NCI-H1105 treated with DMSO at 0.1 percent for 48 hours (cell line): Measurements from ENCODE around the gene GTF2A1.
"Not testable (repeated sequence)": the region's sequence is repeated elsewhere in the genome, so short reads cannot be mapped to it uniquely, and the experiment has no call there.

Experiments used
- DNase-seq: peaks from one replicate; lab custom pipeline; 2025; lab: John Stamatoyannopoulos, UW

Gene GTF2A1

GRCh38 chr14:81220830-81221578 lies at the start of gene GTF2A1:
GTF2A1 (minus strand) TSS chr14:81220959; CDS start chr14:81220518, 441 bp downstream.
- peak; percentile 97 for DNase-seq

DNA sequence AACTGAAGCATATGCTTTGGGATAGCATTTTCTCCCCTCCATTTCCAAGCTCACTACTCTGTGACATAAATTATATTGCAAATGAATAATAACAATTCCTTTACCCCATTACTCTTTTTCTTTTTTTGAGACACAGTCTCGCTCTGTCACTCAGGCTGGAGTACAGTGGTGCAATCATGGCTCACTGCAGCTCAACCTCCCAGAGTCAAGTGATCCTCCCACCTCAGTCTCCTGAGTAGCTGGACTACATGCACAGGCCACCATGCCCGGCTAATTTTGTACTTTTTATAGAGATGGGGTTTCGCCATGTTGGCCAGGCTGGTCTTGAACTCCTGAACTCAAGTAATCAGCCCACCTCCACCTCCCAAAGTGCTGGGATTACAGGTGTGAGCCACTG lies 49.2 kb upstream of the GTF2A1 start:
- no peak for DNase-seq

DNA sequence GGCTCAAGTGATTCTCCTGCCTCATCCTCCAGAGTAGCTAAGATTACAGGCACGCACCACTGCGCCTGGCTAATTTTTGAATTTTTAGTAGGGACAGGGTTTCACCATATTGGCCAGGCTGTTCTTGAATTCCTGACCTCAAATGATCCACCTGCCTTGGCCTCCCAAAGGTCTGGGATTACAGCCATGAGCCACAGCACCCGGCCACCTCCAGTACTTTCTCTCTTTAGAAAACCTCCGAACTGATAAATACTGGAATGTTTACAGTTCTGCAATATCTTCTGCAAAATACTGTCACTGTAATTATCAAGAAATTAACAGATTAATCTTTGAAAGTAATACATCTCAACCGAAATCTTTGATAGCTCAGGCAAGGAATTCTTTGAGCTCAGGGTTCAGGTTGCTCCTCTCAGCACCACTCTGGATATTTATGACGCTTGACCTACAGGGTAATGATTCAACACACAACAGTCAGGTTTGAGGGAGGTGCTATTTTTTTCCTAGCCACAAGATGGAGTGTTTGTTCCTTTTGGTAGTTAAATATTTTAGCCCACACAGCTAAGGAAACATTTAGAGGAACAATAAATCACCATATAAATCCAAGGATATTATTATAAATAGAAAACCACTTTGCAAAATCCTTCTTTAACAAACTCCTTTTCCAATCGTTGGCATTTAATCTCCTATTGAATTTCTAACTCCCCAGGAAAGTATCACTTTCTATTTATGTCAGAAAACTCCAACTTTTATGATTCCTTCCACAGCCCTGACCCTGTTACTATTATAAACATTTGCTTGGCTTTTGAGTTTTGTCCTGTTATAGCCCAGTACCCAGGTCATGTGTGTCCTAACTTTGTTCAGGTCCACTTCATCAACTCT lies 48.6 kb upstream of the GTF2A1 start:
- DNase-seq: peak; percentile 83

DNA sequence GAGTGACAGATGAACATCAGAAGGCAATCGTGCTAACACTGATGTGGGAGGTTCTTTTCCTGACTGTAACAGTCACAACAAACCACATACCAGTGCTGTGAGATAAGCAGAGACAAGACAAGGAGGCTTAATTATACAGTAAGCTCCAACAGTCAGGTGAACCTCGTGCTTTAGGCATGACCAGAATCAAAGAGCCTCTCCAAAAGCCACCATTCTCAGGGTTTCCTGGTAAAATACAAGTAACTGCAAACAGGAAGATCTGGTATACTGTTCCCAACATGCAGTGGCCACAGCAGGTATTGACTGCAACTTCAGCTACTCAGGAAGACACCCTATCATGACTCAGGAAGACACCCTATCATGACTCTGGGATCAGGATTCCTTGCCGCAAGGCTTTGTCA lies 47.3 kb upstream of the GTF2A1 start:
- no peak for DNase-seq

- DNase-seq: no peak
Measured at GRCh38 chr14:81265636-81266169, 44.9 kb upstream of the GTF2A1 start.

DNA sequence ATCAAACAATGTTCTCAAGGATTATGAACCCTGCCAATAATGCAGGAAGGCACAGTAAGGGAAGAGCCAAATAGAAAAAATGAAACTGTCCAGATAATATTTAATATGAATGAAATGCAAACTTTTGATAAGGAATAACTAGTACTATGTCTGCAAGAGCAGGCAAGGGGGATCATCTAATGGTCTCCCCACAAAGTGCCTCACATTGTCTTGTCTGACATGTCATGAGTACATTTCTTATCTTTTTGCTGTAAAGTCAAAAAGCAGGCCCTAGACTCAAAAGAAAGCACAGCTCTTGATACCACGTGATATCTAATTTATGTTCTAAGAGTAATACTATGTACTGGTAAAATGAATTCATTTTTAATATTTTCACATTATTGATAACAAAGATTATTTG lies 43.9 kb upstream of the GTF2A1 start:
- no peak for DNase-seq

DNA sequence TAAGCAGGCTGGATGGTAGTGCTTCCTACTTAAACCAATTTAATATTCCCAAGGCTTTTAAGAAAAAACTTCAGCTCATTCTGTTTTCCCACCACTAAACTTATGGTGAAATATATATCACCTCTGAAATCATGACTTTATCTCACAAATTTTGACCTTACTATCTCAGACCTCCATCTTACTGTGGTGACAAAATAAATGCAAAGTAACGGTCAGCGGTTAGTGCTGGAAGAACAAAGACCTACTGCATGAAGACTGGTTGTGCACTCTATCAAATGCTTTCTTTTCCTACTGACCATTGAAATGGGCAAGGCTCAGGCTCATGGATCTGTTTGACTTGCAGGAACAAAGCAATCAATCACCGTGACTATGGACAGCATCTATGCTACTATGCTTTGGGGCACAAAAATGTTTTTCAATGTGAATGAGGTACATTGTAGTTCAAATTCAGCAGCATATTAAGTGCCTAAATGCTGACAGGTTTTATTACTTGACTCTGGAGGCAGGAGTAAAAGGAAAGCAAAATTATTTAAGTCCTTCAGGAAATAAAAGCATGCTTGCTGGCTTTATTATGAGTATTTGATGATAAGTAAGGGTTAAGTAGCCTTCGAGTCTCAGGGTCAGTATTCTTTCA lies 43.1 kb upstream of the GTF2A1 start:
- no peak for DNase-seq

- no peak for DNase-seq
Measured at GRCh38 chr14:81261176-81261575, 40.4 kb upstream of the GTF2A1 start.

DNA sequence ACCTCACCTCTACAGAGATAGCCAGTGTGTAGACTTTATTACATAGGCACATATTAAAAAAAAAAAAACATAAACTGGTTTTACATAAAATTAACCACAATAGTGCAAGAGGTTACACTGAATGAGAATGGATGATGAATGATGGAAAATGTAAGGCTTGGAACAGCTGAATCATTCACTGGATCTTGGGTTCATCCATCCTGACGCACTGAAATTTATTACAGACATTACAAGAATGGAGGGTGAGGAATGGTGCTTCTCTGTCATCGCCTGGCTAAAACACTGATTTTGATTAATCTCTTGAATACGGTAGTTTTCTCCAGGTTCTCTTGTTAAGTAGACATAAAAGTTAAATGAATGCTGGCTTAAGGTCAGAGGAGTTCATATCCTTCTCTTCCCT lies 40.0 kb upstream of the GTF2A1 start:
- no peak for DNase-seq

DNA sequence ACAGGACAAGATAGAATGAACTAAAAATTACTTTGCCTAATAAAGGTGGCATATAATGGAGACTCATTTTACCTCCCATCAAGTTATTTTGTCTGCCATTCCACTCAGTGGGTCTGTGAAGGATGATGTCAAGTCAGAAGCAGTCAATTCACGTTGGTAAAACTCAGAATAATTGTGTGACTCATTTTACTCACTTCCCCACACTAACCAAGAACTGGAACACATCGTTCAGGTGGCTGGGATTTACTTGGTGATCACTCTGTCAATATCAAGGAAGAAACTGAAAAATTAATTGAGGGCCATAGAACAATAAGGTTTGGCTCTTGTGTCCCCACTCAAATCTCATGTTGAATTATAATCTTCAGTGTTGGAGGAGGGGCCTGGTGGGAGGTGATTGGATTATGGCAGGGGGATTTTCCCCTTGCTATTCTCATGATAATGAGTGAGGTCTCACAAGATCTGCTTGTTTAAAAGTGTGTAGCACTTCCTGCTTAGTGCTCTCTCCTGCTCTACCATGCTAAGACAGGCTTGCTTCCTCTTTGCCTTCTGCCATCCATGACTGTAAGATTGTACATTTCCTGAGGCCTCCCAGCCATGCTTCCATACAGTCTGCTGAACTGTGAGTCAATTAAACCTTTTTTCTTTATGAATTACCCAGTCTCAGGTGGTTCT lies 35.7 kb upstream of the GTF2A1 start:
- DNase-seq: no peak

GRCh38 chr14:81252278-81252677 lies 31.5 kb upstream of the GTF2A1 start:
- DNase-seq: no peak

GRCh38 chr14:81247271-81247766 lies 26.6 kb upstream of the GTF2A1 start:
- DNase-seq: no peak

DNA sequence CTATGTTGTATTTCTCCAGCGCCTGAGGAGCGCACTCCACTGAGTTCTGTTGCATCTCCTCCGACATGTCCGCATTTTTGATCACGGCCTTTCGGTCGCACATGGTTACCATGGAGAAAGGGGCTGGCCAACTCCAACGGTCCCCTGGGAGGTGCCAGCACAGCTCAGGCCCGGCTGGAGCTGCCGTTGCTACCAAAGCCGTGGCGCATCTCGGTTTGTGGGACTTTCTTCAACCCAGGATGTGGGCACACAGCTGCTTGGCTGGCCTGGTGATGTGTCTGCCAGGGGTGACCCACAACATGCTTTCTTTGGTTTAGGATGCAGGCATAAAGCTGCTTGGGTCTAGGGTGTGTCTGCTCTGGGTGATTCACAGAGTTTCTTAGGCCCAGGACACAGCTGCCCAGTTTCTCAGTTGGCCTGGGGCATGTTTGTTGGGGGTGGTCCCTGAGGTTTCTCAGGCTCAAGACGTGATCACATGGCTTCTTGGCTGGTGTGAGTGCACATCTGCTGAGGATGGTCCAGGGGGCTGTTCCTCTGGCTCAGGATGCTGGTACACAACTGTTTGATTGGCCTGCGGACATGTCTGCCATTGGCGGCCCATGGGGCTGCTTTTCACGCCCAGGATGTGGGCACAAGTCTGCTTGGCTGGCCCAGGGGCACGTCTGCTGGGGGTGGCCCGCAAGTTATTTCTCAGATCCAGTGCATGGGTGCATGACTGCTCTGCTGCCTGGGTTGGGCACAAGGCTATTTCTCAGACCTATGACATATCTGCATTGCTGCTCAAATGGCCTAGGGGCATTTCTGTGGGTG lies 25.9 kb upstream of the GTF2A1 start:
- no peak for DNase-seq

DNA sequence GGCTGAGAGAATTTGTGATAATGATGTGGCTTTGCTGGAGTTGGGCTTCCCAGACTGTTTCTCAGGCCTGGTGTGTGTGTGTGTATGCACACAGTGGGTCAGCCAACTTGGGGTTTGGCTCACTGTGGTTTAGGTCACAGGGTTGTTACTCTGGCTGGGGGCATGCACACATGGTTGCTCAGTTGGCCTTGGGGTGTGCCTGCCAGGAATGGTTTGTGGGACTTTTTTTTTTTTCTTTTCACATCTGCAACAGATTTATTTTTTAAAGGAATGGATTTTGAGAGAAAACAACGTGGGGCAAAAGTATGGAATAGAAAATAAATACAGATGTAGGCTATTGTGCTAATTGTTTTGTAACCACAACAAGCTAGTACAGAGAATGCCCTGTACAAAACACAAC lies 25.0 kb upstream of the GTF2A1 start:
- DNase-seq: no peak

DNA sequence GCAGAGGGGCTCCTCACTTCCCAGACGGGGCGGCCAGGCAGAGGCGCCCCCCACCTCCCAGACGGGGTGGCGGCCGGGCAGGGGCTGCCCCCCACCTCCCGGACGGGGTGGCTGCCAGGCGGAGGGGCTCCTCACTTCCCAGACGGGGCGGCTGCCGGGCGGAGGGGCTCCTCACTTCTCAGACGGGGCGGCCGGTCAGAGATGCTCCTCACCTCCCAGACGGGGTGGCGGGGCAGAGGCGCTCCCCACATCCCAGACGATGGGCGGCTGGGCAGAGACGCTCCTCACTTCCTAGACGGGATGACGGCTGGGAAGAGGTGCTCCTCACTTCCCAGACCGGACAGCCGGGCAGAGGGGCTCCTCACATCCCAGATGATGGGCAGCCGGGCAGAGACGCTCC lies 23.7 kb upstream of the GTF2A1 start:
- DNase-seq: not testable (repeated sequence)

DNA sequence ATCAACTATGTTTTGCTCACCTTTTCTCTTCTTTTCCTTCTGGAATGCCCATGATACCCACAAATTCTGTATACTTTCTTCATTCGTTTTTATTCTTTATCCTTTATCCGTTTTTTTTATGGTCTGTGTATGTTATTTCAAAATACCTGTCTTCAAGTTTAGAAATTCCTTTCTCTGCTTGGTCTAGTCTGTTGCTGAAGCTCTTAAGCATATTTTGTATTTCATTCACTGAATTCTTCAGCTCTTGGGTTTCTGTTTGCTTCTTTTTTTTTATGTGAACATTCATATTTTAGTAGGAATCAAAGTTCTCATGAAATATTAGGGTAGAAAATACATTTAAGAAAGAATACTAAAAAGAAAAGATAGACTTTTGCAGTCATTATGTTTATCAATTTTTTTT lies 22.7 kb upstream of the GTF2A1 start:
- no peak for DNase-seq

GRCh38 chr14:81236849-81237248 lies 16.1 kb upstream of the GTF2A1 start:
- DNase-seq: not testable (repeated sequence)

DNA sequence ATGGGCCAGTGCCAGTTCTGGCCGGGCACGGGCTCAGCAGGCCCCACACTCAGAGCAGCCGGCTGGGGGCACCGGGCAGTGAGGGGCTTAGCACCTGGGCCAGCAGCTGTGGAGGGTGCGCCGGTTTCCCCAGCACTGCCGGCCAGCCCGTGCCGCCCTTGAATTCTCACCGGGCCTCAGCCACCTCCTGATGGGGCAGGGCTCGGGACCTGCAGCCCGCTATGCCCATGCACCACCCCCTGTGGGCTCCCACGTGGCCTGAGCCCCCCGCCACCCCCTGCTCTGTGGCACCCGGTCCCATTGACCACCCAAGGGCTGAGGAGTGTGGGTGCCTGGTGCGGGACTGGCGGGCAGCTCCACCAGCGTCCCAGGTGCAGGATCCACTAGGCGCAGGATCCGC lies 15.4 kb upstream of the GTF2A1 start:
- no peak for DNase-seq

- no peak for DNase-seq
Measured at GRCh38 chr14:81235096-81235495, 14.3 kb upstream of the GTF2A1 start.

GRCh38 chr14:81234278-81234677 lies 13.5 kb upstream of the GTF2A1 start:
- DNase-seq: peak; percentile 21

- no peak for DNase-seq
Measured at GRCh38 chr14:81233615-81234014, 12.9 kb upstream of the GTF2A1 start.
